HepG2 (cell line): ENCODE results near the gene FBLL1. TPM values are rescaled to one million over a fixed set of nuclear protein-coding genes. Genes with fewer than 3 reads are reported as not detected.
A peak's percentile ranks its signal among the peaks of the same experiment; 100 is the strongest.

Source experiments
- CAMTA2 ChIP-seq: sonication (generic); formaldehyde crosslinking; IDR thresholded peaks from 2 replicates; pipeline ENCODE4 v1.4.0; 2020; ENCODE audit warnings: mild to moderate bottlenecking, missing genetic modification reagents, borderline replicate concordance
- CENPT ChIP-seq: sonication (generic); formaldehyde crosslinking; IDR thresholded peaks from 2 replicates; pipeline ENCODE4 v1.8.0; 2022; ENCODE audit warnings: low read depth, mild to moderate bottlenecking, moderate library complexity, missing genetic modification reagents
- EED ChIP-seq: sonication (generic); formaldehyde crosslinking; IDR thresholded peaks from 2 replicates; pipeline ENCODE4 v1.5.0; 2020; ENCODE audit warnings: mild to moderate bottlenecking, missing genetic modification reagents
- ELF4 ChIP-seq: sonication (generic); formaldehyde crosslinking; IDR thresholded peaks from 2 replicates; pipeline ENCODE4 v1.5.0; 2020; ENCODE audit warnings: missing genetic modification reagents, mild to moderate bottlenecking, moderate library complexity, borderline replicate concordance
- ETV5 ChIP-seq: IDR thresholded peaks from 2 replicates; pipeline ENCODE4 v1.6.1; 2018; ENCODE audit warnings: missing biosample characterization, missing genetic modification reagents, inconsistent platforms, borderline replicate concordance
- FOXA3 ChIP-seq: IDR thresholded peaks from 2 replicates; pipeline ENCODE4 v1.6.1; 2016; ENCODE audit warnings: missing genetic modification reagents, missing compliant biosample characterization
- IRF9 ChIP-seq: sonication (generic); formaldehyde crosslinking; IDR thresholded peaks from 2 replicates; pipeline ENCODE4 v1.8.0; 2022; ENCODE audit warnings: missing genetic modification reagents, mild to moderate bottlenecking, borderline replicate concordance
- KDM4B ChIP-seq: sonication (generic); formaldehyde crosslinking; IDR thresholded peaks from 2 replicates; pipeline ENCODE4 v1.4.0; 2020; ENCODE audit warnings: missing genetic modification reagents
- MED8 ChIP-seq: sonication (generic); formaldehyde crosslinking; IDR thresholded peaks from 2 replicates; pipeline ENCODE4 v1.8.1; 2023; ENCODE audit warnings: mild to moderate bottlenecking, missing genetic modification reagents; ENCODE audit not compliant: insufficient replicate concordance
- MZF1 ChIP-seq: sonication (generic); formaldehyde crosslinking; IDR thresholded peaks from 2 replicates; pipeline ENCODE4 v1.8.1; 2023; ENCODE audit warnings: mild to moderate bottlenecking, missing genetic modification reagents, borderline replicate concordance
- NBN ChIP-seq: fragments of 450-650 bp; conservative IDR thresholded peaks from 2 replicates; pipeline ENCODE4 v1.6.1; 2017
- RNF2 ChIP-seq: fragments of 450-650 bp; conservative IDR thresholded peaks from 2 replicates; pipeline ENCODE4 v1.6.1; 2016; ENCODE audit warnings: low read depth
- SNAPC2 ChIP-seq: sonication (generic); formaldehyde crosslinking; IDR thresholded peaks from 2 replicates; pipeline ENCODE4 v1.8.1; 2022; ENCODE audit warnings: mild to moderate bottlenecking, missing genetic modification reagents
- THAP11 ChIP-seq: IDR thresholded peaks from 2 replicates; pipeline ENCODE4 v1.6.1; 2016; ENCODE audit warnings: missing biosample characterization, missing genetic modification reagents
- THAP8 ChIP-seq: sonication (generic); formaldehyde crosslinking; IDR thresholded peaks from 2 replicates; pipeline ENCODE4 v1.5.1; 2020; ENCODE audit warnings: missing genetic modification reagents, mild to moderate bottlenecking, borderline replicate concordance
- ZBTB40 ChIP-seq, 2 experiments: fragments of 450-650 bp in 1 of 2; sonication (generic) in 1 of 2; formaldehyde crosslinking in 1 of 2; IDR thresholded peaks; 2 replicates each; pipeline versions ENCODE4 v1.6.1 to v1.8.0; 2016 to 2022; ENCODE audit warnings: antibody characterized with exemption in 1 of 2, mild to moderate bottlenecking in 1 of 2, missing genetic modification reagents in 1 of 2
- ZBTB42 ChIP-seq: sonication (generic); formaldehyde crosslinking; IDR thresholded peaks from 2 replicates; pipeline ENCODE4 v1.5.0; 2020; ENCODE audit warnings: mild to moderate bottlenecking, missing genetic modification reagents
- ZNF563 ChIP-seq: sonication (generic); formaldehyde crosslinking; IDR thresholded peaks from 2 replicates; pipeline ENCODE4 v1.8.0; 2022; ENCODE audit warnings: mild to moderate bottlenecking, moderate library complexity, missing genetic modification reagents
- ZNF83 ChIP-seq: sonication (generic); formaldehyde crosslinking; IDR thresholded peaks from 2 replicates; pipeline ENCODE4 v1.4.0; 2020; ENCODE audit warnings: missing genetic modification reagents, mild to moderate bottlenecking, borderline replicate concordance
- polyA plus RNA-seq, 8 experiments: library from polyadenylated mRNA; depleted of rRNA in 3 of 8; stranded (reverse) in 7 of 8; unstranded in 1 of 8; fragments of >200 nt; fragmentation: Illumina TruSeq in 4 of 8; extraction: Trizol in 4 of 8; gene quantifications; 2 replicates each; pipeline versions ENCODE4 v1.2.1 to v1.2.3, GENCODE V29; 2011 to 2016; ENCODE audit warnings: low read depth in 4 of 8, missing spikeins in 1 of 8, mixed read lengths in 1 of 8; ENCODE audit not compliant: insufficient read depth in 1 of 8
- total RNA-seq, 5 experiments: library from RNA; depleted of rRNA; stranded (reverse); fragments of >200 nt; fragmentation: Illumina TruSeq; extraction: Trizol; gene quantifications; 2 replicates each; pipeline ENCODE4 v1.2.3, GENCODE V29; 2016; ENCODE audit warnings: low read depth in 1 of 5

Gene FBLL1
- total and polyA plus RNA-seq, 2 of the 13 experiments (the other 11 are each of a cell fraction or from before 2014, with no cell fraction given), result 0.17 to 0.18 TPM

- peak; percentile 96 for TF ChIP-seq ZBTB40 (IDR thresholded peaks at IDR 0.05)
- peak; percentile 85 for TF ChIP-seq ZBTB40 (CRISPR knock-in tag; IDR thresholded peaks at IDR 0.05)
- no peak for TF ChIP-seq MED8 (CRISPR knock-in tag)
- 0 out of 2 replicates have a peak, but pooled peaks have one; percentile 37 for TF ChIP-seq ELF4 (CRISPR knock-in tag)
- TF ChIP-seq FOXA3 (CRISPR knock-in tag), result peak; percentile 72
- TF ChIP-seq EED (CRISPR knock-in tag), result peak; percentile 87
- no peak for TF ChIP-seq THAP8 (CRISPR knock-in tag)
- no peak for TF ChIP-seq ZNF563 (CRISPR knock-in tag)
- no peak for TF ChIP-seq CENPT
- no peak for TF ChIP-seq NBN
- TF ChIP-seq SNAPC2, result 0 out of 2 replicates have a peak, but pooled peaks have one; percentile 35
- no peak for TF ChIP-seq RNF2
- TF ChIP-seq IRF9 (CRISPR knock-in tag), result peak; percentile 68
- no peak for TF ChIP-seq ZNF83 (CRISPR knock-in tag)
- TF ChIP-seq MZF1 (CRISPR knock-in tag), result no peak
- peak; percentile 79 for TF ChIP-seq ETV5 (CRISPR knock-in tag)
- no peak for TF ChIP-seq CAMTA2 (CRISPR knock-in tag)
- peak; percentile 86; the same call in 1 of the 2 replicates for TF ChIP-seq KDM4B (CRISPR knock-in tag)
- TF ChIP-seq THAP11 (CRISPR knock-in tag), result peak; percentile 96
- no peak for TF ChIP-seq ZBTB42
These were observed 42.8 kb upstream of the FBLL1 start, which contains the start of gene RARS1 (continued) for GRCh38 chr5:168486136-168486879.
